IMR-90 (cell line): Measurements from ENCODE around the gene TM7SF3.
"Not testable (repeated sequence)": the region's sequence is repeated elsewhere in the genome, so short reads cannot be mapped to it uniquely, and the experiment has no call there.

Source experiments
- POLR2A ChIP-seq: IDR thresholded peaks from 2 replicates; pipeline ENCODE4 v1.6.1; 2012; ENCODE audit warnings: mild to moderate bottlenecking, low read depth, low read length
- RAD21 ChIP-seq: IDR thresholded peaks from 2 replicates; pipeline ENCODE4 v1.6.1; 2012; ENCODE audit warnings: low read length, improper control_type of control experiment
- TF ChIP-seq, protein P1 (sequence below): conservative IDR thresholded peaks from 2 replicates; pipeline ENCODE4 v1.5.1; 2012; ENCODE audit warnings: mild to moderate bottlenecking, low read depth, low read length, improper control_type of control experiment

DNA sequence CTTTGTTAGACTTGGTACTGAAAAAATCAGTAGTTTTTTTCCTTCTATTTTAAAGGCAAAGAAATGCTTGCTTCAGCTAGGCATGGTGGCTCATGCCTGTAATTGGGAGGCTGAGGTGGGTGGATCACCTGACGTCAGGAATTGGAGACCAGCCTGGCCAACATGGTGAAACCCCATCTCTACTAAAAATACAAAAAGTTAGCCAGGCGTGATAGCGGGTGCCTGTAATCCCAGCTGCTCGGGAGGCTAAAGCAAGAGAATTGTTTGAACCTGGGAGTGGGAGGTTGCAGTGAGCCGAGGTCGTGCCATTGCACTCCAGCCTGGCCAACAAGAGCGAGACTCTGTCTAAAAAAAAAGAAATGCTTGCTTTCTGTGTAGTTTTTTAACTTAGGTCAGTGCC lies 52.8 kb downstream of the TM7SF3 start:
- not testable (repeated sequence) for TF ChIP-seq RAD21, POLR2A
- TF ChIP-seq, protein P1, sequence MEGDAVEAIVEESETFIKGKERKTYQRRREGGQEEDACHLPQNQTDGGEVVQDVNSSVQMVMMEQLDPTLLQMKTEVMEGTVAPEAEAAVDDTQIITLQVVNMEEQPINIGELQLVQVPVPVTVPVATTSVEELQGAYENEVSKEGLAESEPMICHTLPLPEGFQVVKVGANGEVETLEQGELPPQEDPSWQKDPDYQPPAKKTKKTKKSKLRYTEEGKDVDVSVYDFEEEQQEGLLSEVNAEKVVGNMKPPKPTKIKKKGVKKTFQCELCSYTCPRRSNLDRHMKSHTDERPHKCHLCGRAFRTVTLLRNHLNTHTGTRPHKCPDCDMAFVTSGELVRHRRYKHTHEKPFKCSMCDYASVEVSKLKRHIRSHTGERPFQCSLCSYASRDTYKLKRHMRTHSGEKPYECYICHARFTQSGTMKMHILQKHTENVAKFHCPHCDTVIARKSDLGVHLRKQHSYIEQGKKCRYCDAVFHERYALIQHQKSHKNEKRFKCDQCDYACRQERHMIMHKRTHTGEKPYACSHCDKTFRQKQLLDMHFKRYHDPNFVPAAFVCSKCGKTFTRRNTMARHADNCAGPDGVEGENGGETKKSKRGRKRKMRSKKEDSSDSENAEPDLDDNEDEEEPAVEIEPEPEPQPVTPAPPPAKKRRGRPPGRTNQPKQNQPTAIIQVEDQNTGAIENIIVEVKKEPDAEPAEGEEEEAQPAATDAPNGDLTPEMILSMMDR, result not testable (repeated sequence)
